Cerebellar nuclear complex (tissue), 1 donor: ENCODE data around the gene MYOZ3.

ENCODE experiments used
- DNase-seq, 2 experiments: peaks; one replicate each; lab custom pipeline; 2025; lab: John Stamatoyannopoulos, UW

Gene MYOZ3, protein sequence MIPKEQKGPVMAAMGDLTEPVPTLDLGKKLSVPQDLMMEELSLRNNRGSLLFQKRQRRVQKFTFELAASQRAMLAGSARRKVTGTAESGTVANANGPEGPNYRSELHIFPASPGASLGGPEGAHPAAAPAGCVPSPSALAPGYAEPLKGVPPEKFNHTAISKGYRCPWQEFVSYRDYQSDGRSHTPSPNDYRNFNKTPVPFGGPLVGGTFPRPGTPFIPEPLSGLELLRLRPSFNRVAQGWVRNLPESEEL

DNA sequence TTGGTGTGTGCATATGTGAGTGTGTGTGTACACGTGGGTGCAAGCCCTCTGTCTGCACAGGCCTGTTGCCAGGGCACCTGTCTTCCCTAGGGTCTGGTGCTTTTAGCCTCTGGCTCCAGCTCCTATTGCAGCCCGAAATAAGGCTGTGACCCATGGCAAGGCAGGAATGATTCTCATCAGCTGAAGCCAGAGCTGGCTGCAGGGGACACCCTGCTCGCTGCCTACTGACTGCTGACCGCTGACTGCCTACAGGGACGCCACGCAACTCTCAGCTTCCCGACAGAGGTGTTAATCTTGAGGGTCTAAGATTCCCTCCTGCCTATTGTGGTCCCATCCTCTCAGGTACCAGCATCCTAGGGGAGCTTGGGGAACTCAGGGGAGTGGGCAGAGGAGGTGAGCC is at the start of gene MYOZ3:
TSS of gene MYOZ3 (plus strand) at position 166 of the 400 bp plus-strand sequence. CDS start 1,691 bp downstream, outside the sequence.
- no peak for DNase-seq

DNA sequence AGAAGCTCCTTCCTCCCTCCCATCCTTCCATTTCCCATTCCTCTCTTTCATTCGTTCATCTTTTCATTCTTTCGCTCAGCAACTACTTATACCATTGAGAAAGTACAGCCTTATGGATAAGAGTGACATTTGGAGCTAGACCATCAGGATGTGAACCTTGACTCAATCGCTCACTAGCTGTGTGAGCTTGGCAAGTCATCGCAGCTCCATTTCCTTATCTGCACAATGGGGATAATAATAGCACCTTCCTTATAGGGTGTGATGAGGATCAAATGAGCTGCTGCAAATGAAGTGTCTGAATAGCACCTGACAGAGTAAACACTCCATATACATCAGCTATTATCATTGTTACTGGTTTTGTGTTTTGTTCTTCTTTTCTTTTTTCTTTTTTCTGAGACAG is 48.6 kb upstream of the MYOZ3 start:
- no peak for DNase-seq

DNA sequence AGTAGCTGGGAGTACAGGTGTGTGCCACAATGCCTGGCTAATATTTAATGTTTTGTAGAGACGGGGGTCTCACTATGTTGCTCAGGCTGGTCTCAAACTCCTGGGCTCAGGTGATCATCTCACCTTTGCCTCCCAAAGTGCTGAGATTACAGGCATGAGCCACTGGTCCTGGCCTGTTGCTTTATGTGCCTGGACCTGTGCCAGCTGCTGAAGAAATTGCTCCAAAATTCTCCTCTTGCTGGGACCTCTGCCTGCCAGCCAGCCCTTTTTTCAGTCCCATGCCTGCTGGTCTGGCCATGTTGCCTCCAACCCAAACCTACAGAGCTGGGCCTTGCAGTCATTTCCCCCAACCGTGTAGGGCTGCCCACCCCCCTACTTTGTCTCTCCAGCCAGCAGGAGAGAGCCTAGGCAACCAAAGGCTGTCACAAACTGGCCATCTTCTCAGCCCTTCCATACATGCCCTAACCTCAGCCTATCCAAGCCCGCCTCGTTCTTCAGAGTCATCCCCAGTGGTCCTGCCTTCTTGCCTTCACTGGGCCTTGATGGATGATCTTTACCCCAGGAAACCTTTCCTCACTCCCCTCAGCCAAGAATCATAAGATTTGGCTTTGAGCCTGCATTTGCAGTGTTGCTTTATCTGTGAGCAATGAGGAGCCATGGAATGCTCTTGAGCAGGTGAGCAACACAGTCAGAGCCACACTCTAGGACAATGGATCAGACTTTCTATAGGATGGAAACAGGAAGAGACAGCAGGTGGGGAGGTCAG is 48.0 kb upstream of the MYOZ3 start:
- no peak for DNase-seq

DNA sequence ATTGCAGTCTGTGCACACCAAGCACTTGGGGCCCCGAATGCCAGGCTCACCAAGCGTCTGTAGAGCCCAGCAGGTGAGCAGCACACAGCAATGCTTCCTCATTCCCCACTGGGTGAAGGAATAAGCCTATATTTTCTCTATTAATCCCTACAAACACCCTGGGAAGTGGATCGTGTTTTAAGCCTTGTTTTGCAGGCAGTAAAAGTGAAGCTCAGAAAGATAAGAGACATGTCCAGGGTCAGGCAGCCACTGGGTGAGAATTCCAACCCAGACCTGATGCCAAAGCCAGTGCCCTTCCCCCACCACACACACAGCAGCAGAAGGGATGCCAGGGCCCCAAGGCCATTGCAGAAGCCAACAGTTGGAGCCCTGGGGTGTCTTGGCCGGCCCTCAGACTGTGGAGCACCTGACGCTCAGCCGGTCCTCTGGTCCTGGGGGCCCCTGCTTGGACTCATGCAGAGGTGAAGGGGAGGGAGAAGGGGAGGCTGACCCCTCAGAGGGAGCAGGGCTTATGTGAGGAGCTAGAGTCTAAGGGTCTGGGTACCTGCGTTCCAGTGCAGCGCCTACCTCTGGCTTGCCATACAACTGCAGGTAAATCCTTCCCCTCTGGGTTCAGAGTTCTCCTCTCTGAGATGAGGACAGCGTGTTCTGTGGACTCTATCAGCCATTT is 46.9 kb upstream of the MYOZ3 start:
- no peak for DNase-seq

DNA sequence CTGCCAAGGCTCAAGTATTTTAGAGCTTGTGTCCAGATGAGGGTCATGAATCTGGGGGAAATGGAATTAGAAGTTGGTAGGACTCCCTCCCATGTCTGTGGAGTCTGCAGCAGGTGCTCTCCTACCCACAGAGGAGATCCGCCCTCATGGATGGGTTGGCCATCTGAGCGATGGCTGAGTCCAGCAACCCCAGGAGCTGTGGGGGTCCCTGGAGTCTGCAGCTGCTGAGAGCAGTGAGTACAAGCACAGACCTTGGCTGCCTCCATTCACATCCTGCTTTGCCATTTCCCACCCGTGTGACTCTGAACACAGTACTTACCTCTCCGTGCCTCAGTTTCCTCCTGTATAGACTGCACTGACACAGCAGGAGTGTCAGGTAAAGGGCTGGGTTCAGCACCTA is 46.4 kb upstream of the MYOZ3 start:
- no peak for DNase-seq

DNA sequence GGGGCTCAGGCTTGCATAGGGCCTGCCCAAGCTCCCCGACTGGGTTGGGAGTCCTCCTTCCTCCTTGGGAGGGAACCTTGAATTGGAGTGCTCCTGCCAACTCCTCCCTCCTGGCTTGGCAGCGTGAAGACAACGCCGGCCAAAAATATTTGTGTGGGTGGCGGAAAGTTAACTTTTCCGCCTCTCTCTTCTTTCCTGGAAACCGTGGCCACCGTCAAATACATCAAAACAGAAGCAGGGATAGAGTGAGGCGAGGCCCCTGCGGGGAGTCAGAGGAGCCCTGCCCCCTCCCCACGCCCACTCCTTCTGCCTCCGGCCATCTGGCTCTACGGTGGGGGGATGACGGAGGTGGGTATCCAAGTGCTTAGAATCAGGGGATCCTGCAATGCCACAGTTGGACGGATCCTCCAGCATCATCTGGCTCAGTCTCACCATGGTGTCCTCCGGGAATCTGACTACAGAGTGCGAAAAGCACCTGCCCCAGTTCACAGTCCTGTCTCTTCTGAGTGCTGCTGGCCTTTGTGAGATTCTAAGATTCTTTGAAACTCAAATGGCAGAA is 45.8 kb upstream of the MYOZ3 start:
- DNase-seq = no peak

DNA sequence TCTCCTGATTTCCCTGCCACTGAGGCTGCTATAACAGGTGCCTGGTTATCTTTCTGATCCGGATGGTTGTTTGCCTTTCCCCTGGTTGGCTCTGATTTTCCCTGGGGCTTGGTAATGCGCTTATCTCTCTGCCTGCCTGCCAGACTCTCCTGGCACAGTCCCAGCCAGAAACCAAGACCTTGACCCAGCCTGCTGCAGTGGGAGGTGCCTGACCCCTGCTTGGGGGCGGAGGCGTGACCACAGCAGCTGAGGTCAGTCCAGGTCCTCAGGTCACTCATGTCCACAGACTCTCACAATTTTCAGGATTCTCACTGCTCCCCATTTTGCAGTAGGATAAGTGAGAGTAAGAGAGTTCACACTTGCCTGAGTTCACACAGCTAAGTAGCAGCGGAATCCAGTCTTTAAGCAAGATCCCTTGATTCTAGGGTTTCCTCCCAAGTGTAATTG is 45.0 kb upstream of the MYOZ3 start:
- DNase-seq = no peak

DNA sequence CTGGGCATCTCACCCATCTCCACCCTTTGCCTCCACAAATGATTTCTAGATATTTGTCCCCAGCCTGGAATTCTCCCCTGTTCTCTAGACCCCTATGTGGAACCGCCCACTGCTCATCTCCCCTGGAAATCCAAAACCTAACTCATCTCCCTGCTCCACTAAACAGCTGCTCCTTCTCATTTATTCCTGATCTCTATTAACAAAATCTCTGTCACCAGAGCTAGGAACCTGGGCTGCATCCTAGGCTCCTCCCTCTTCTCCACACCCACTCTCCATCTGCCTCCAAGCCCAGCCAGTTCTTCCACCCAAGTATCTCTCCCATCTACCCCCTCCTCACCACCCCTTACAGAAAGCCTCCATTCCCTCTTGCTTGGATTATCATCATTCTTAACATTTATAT is 44.5 kb upstream of the MYOZ3 start:
- DNase-seq = no peak

DNA sequence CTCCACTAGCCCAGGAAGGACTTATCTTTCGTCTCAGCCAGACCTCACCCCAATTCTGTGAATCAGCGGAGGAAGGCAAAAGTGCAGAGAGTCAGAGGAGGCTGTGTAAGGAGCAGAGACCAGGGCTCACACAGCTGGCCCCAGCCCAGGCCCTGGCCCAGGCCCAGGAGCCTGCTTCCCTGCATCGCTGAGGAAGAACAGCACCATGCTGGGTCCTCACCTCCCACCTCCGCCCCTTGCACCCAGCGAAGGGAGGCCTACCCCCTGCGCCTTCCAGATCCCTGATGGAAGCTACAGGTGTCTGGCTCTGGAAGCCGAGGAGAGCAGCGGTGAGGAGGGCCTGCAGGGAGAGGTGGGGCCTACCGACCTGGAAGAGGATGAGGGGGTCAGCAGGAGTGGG is 42.9 kb upstream of the MYOZ3 start:
- no peak for DNase-seq

DNA sequence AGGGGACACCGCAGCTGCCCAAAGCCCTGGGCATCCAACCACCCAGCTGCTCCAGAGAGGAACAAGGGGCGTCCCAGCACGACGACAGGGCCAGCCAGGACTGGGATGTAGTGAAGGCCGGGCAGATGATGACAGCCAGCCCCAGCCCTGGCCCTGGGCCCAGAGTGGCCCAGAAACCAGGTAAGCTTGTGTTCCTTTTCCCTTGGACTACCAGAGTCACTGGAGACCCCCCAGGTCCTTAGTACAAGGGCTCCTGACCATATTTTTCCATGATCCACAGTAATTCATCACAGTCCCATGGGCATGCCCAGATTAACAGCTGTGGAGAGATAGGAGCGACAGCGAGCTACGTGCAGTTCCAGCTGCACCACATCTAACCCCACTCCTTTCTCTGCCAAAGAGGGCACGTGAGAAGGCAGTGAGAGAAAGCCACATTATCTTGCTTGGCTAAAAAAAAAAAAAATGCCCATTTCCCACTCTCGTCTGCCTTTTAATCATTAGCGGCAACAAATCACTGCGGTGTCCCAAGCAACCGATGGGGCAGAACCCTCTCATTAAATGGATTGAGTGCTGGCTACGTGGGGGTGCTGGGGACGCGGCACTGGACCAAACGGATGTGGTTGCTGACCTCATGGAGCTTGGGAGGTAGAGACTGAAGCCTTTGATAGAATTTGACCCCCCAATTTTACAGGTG is 42.3 kb upstream of the MYOZ3 start:
- no peak for DNase-seq

DNA sequence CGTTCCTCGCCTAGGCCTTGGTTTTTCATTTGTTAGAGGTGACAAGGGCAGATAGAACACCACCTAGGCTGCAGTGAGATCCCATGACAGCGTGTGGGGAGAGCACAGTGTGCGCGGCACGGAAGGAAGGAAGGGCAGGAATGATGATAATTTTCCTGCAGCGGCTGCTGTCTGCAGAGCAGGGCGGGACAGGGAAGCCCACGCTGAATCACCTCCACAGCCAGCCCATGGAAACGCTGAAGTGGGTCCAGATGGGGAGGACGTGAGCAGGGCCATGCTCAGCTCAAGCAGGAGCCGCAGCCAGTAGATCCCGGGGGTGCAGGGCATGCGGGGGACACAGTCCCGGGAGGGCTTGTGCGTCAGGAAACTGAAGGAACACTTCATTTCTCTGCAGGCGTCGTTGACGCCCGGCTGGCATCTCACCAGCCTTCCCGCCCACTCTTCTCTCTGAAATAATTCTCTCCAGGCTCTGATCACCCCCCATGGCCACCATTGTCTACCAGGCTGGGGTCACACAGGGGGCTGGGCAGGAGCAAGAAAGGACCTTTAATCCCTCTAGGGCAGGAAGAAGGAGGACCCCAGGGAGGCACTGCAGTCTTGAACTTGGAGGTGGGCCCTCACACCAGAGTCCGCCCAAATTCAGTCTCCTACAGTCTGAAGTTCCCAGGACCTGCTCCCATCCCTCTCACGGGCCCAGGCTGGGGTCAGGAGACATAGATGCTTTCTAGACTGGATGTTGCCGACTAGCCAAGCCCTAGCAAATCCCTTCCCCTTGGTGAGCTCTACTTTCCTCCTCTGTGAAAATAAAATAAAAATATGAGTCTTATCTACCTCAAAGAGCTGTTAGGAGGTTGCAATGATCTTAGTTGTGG is 41.5 kb upstream of the MYOZ3 start:
- no peak for DNase-seq

DNA sequence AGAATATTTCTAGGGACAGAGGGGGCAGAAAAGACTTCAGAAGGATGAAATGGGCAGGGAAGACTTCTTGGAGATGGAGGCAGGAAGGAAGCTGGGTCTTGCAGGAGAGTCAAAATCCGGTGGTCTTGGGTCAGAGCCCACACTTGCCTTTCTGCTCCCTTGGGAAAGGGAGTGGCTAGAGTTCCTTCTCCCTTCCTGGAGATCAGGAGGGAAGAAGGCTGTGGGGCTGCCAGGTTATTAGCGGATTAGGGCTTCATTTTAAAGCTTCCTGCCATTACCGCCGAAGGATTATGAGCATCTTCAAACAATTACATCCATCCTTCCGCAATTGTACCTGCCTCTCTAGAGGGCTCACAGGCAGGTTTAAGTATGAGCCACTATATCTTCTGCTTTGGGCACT is 39.8 kb upstream of the MYOZ3 start:
- DNase-seq = no peak

DNA sequence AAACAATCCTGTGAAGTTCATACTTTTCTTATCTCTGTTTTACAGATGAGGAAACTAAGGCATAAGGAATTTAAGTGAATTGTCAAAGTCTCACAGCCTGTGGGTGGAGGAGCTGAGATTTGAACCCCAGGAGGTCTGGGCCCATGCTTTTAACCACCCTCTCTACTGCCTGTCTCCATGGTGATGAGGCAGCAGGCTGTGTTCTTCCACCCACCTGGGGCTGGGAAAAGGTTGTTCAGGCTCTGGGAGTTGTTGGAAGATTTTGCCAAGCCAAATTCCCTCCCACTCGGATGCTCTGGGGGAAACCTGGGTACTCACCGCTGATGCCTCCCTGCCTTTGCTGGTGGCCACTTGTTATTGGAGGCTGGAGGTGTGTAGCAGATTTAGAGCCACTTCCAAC is 38.9 kb upstream of the MYOZ3 start:
- DNase-seq = no peak

DNA sequence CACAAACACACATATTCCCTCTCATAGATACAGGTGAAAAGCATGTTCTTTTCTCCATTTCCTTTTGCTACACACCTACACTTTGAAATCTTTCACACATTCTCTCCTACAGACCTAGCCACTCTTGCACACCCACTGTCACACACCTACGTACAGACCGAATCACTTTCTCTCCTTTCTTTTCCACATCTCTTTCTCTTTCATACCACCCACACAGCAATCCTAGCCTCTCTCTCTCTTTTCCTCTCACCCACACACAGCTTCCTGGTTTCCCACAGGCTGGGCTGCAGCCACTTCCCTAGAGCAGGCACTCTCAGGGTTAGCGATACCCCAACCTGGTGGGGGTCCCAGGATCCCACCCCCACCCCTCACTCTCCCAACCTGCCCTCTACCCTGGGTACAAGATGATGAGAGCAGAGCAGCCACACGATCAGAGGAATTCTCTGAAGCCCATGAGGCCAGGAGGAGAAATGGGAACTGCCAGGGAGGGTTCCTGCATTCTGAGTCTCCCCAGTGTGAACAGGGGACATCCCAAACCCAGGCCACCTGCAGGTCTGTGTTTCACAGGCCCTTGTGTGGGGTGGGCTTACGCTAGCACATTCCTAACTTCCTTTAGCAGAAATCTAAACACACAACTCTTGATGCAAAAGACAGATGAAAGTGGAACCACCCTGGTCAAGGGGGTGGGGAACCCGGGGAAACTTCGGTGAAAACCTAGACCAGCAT is 37.7 kb upstream of the MYOZ3 start:
- DNase-seq = no peak

DNA sequence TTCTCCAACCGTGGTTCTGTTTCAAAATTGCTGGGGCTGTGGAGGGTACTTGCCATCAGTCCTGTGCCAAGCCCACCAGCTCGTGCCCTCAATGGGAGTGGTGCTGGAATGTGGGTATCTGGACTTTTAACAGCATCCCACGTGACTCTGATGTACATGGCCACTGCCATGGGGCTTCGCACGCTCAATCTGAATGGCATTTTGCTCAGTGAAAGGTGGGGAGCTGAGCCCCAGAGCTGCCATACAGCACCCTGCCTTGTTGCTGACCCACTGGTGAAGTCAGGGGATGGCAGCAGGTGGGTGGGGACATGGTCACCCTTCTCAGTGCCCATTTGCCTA is 37.2 kb upstream of the MYOZ3 start:
- DNase-seq = no peak

DNA sequence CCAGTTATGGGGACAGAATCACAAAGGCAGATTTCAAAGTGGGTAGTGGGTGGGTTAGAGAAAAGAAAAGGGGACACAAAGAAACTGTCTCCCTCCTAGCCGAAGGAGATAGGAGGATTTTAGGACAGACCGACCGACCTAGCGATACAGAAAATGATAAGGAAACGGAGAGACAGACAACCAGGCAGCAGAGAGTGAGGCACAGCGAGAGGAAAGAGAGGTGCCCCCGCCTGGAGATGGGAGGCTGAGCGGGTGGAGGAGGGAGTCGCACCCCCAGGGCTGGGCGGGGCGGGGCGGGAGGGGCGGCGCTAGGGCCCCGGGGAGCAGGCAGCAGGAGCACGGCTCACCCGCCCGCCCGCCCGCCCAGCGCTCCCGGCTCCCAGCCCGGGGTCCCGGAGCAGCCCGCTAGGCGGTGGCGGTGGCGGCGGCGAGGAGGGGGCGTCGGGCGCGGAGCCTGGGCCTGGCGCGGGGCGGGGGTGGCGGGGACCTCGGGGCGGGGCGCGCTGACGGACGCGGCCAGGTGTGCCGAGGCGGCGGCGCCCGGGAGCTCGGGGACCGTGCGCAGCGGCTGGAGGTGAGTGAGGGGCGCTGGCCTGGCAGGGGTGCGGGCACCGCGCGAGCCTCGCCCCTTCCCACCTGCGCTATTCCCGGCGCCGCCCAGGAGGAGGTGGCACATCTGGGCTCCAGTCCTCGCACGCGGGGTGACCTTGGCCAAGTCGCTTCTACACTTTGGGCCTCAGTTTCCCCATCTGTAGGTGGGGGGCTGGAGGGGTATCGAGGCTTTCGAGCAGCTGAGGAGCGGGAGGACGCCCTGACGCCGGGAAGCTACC is 36.5 kb upstream of the MYOZ3 start:
- DNase-seq = no peak

DNA sequence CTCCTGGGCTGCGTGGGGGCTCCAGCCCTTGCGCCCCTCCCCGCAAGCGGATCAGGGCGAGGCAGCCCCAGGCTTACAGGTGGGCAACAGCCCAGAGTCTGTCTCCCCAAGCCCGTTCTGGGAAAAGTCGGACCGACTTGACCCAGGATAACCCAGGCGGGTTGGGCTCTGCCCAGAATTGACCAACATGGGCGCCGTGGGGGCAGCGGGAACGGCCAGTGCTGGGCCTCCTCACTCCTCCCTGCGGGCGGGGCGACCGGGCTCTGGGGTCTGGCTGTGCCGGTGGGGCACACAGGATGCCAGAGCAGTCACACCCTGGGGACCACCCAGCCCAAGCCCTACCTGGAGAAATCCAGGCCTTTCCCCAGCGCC is 35.9 kb upstream of the MYOZ3 start:
- no peak for DNase-seq

DNA sequence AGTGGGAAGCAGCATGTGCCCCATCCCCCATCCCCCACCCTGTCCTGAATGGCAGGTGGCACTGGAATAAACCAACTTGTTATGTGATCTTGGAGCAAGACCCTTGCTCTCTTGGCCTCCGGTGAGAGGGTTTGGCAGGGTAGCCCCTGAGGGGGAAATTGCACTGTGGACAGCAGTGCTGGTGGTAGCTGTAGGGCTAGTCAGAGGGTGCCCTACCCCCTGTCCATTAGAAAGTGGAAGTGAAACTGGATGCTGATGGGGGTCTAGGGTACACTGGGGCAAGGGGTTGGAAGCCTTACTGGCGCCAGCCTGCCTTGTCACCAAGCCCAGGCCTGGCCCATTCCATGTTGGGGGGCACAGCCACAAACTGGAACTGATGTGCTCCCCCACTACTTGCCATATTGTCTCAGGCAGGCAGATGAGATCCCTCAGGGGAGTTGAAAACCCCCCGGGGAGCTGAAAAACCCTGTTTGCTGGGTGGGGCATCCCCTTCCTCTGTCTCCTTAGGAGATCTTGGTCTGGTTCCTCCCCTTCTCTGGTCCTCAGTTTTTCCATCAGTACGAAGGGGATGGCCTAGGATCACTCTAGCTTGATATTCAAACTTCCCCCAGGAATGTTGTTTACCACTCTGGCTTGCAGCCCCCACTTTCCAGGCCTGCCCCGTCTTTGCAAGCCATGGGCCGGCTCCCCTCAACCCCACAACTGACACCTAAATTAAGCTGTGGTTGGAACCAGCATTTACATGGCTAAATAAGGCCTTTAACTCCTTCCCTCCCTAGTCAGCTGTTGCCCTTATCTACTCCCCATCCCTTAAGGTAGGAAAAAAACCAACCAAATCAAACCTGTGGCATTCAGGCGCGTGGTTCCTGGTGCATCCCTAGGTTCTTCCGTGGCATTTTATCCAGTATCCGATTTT is 35.0 kb upstream of the MYOZ3 start:
- DNase-seq = no peak

DNA sequence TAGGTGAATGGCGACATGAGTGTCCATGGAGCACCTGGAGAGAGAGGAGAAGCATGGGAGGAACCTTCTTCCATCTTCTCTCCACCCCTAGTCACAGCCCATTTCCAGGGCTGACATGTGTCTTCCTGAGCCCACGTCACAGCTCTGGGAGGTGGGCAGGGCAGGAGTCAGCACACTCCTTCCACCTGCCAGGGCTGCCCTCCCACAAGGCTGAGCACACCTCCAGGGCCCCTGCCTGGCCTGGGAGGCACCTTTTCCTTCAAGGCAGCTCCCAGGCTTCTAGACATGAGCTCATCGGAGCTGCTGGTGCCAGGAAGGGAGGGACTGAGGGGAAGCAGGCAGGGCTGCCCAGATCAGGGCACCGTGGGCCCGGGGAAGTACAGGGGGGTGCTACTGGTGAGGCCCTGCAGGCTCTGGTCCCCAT is 34.2 kb upstream of the MYOZ3 start:
- DNase-seq = no peak
